GM23338 (cell line): ENCODE measurements around the gene OTOG. TPM values are rescaled to one million over a fixed set of nuclear protein-coding genes. Genes with fewer than 3 reads are reported as not detected.

Experiments used
- ATAC-seq: fragments of 200-7000 bp; cut with Tn5 transposase; 3 replicates; pipeline ENCODE4 v1.9.1; 2020
- DNase-seq: peaks from one replicate; pipeline ENCODE4 v3.0.0-alpha.2; 2015; ENCODE audit warnings: low spot score
- H2AFZ ChIP-seq: fragments of 200-600 bp; sonication (generic); 2 replicates; pipeline ENCODE4 v1.8.0; 2016; ENCODE audit warnings: antibody characterized with exemption, mild to moderate bottlenecking, moderate library complexity
- H3F3A ChIP-seq: fragments of 200-600 bp; sonication (generic); replicated peaks from 2 replicates; pipeline ENCODE4 v1.8.0; 2017; ENCODE audit warnings: antibody characterized with exemption, mixed run types, low read depth
- H3K27ac ChIP-seq: fragments of 200-600 bp; sonication (generic); 2 replicates; pipeline ENCODE4 v1.6.1; 2016; ENCODE audit warnings: low read depth
- H3K27me3 ChIP-seq: fragments of 200-600 bp; sonication (generic); 2 replicates; pipeline ENCODE4 v1.8.0; 2016; ENCODE audit warnings: mild to moderate bottlenecking, mixed run types, moderate library complexity; ENCODE audit not compliant: insufficient read depth
- H3K36me3 ChIP-seq: fragments of 200-600 bp; sonication (generic); 2 replicates; pipeline ENCODE4 v1.8.0; 2016; ENCODE audit warnings: mild to moderate bottlenecking; ENCODE audit not compliant: insufficient read depth
- H3K4me1 ChIP-seq: fragments of 200-600 bp; sonication (generic); 2 replicates; pipeline ENCODE4 v1.8.0; 2016; ENCODE audit warnings: mild to moderate bottlenecking, moderate library complexity; ENCODE audit not compliant: insufficient read depth
- H3K4me2 ChIP-seq: fragments of 200-600 bp; sonication (generic); 2 replicates; pipeline ENCODE4 v1.7.1; 2017; ENCODE audit warnings: mixed run types
- H3K4me3 ChIP-seq: fragments of 200-600 bp; sonication (generic); 2 replicates; pipeline ENCODE4 v1.6.1; 2016; ENCODE audit warnings: mixed run types
- H3K79me2 ChIP-seq: fragments of 200-600 bp; sonication (generic); replicated peaks from 2 replicates; pipeline ENCODE4 v1.8.0; 2017; ENCODE audit warnings: mild to moderate bottlenecking; ENCODE audit not compliant: insufficient read depth
- H3K9me2 ChIP-seq: fragments of 200-600 bp; sonication (generic); 2 replicates; pipeline ENCODE4 v1.8.0; 2017; ENCODE audit not compliant: insufficient read depth
- H4K20me1 ChIP-seq: fragments of 200-600 bp; sonication (generic); replicated peaks from 2 replicates; pipeline ENCODE4 v1.8.0; 2017; ENCODE audit warnings: mild to moderate bottlenecking; ENCODE audit not compliant: insufficient read depth
- H3K27ac Mint-ChIP-seq: 2 replicates; pipeline ENCODE4 v1.8.0; 2020; ENCODE audit warnings: inconsistent platforms, mild to moderate bottlenecking, moderate library complexity, mixed read lengths
- H3K27me3 Mint-ChIP-seq: 3 replicates; pipeline ENCODE4 v1.8.0; 2022; ENCODE audit warnings: low read depth, mild to moderate bottlenecking, moderate library complexity, mixed read lengths, inconsistent platforms; ENCODE audit not compliant: insufficient read depth, poor library complexity
- H3K36me3 Mint-ChIP-seq: 3 replicates; pipeline ENCODE4 v1.8.0; 2021; ENCODE audit warnings: low read depth, mild to moderate bottlenecking, inconsistent platforms, moderate library complexity, mixed read lengths
- H3K4me1 Mint-ChIP-seq: 3 replicates; pipeline ENCODE4 v1.8.0; 2020; ENCODE audit warnings: mild to moderate bottlenecking, inconsistent platforms, mixed read lengths
- H3K4me3 Mint-ChIP-seq: 3 replicates; pipeline ENCODE4 v1.8.0; 2021; ENCODE audit warnings: moderate library complexity, mild to moderate bottlenecking, inconsistent platforms, mixed read lengths
- H3K9me3 Mint-ChIP-seq: 3 replicates; pipeline ENCODE4 v1.8.0; 2020; ENCODE audit warnings: moderate library complexity, mild to moderate bottlenecking, inconsistent platforms, mixed read lengths
- EZH2 ChIP-seq: fragments of 200-600 bp; sonication (generic); IDR thresholded peaks from one replicate; pipeline ENCODE4 v1.8.0; 2017; ENCODE audit warnings: antibody characterized with exemption, mild to moderate bottlenecking, low read depth; ENCODE audit not compliant: unreplicated experiment
- JUNB ChIP-seq: IDR thresholded peaks from one replicate; pipeline ENCODE4 v1.6.1; 2016; ENCODE audit warnings: antibody characterized with exemption; ENCODE audit not compliant: unreplicated experiment
- NANOG ChIP-seq: IDR thresholded peaks from 2 replicates; pipeline ENCODE4 v1.6.1; 2016; ENCODE audit warnings: antibody characterized with exemption, borderline replicate concordance
- STAT1 ChIP-seq: IDR thresholded peaks from one replicate; pipeline ENCODE4 v1.6.1; 2016; ENCODE audit warnings: antibody characterized with exemption; ENCODE audit not compliant: unreplicated experiment
- ZNF114 ChIP-seq: fragments of 250-450 bp; sonication (Bioruptor Pico); IDR thresholded peaks from 2 replicates; pipeline ENCODE4 v1.5.0; 2020; ENCODE audit warnings: mild to moderate bottlenecking, moderate library complexity
- polyA plus RNA-seq: library from polyadenylated mRNA; unstranded; fragments of >200 nt; fragmentation: Nextera tagmentation; extraction: Ambion mirVana; gene quantifications from 2 replicates; pipeline ENCODE4 v1.2.1, GENCODE V29; 2016
- total RNA-seq: library from RNA; depleted of rRNA; stranded (reverse); fragments of >200 nt; shearing (Covaris generic); gene quantifications from 2 replicates; pipeline ENCODE4 v1.2.3, GENCODE V29; 2014
- TF ChIP-seq, protein P1 (sequence below): IDR thresholded peaks from 2 replicates; pipeline ENCODE4 v1.6.1; 2016; ENCODE audit warnings: antibody characterized with exemption
- TF ChIP-seq, protein P2 (sequence below), 2 experiments: fragments of 200-600 bp in 1 of 2; sonication (generic) in 1 of 2; conservative IDR thresholded peaks; 2 replicates each; pipeline versions ENCODE4 v1.5.1 to v1.6.1; 2016 to 2017; ENCODE audit warnings: antibody characterized with exemption in 2 of 2, low read depth in 2 of 2, mild to moderate bottlenecking in 2 of 2, moderate library complexity in 1 of 2
- TF ChIP-seq, protein P3 (sequence below): fragments of 250-450 bp; sonication (Bioruptor Pico); IDR thresholded peaks from 2 replicates; pipeline ENCODE4 v1.5.0; 2020; ENCODE audit warnings: mild to moderate bottlenecking, moderate library complexity

The OTOG gene
- total and polyA plus RNA-seq, 2 experiments from 2014 or later, result 0.40 to 0.52 TPM

- no peaks in the 10 kb centered on the region; the same call in 2 of the 3 replicates for H3K4me1 Mint-ChIP-seq
- H3K27ac Mint-ChIP-seq, result no peak overlapping the region
- no peaks in the 10 kb centered on the region for H3K9me2 ChIP-seq
- H3K27ac ChIP-seq, result no peak overlapping the region
- peaks cover 5% of the 10 kb centered on the region for H3K27me3 Mint-ChIP-seq
- H3K4me1 ChIP-seq, result no peaks in the 10 kb centered on the region
- no peaks in the 10 kb centered on the region for H3K79me2 ChIP-seq
- no peak overlapping the region for H3K4me2 ChIP-seq
- no peaks in the 10 kb centered on the region for H3K36me3 Mint-ChIP-seq
- no peaks in the 10 kb centered on the region for H3K27me3 ChIP-seq
- H3K36me3 ChIP-seq, result no peaks in the 10 kb centered on the region
- H4K20me1 ChIP-seq, result no peaks in the 10 kb centered on the region
- no peaks in the 10 kb centered on the region for H3F3A ChIP-seq
- DNase-seq (no peak), ATAC-seq (no peak)
- H3K4me3 Mint-ChIP-seq, result no peak overlapping the region
- TF ChIP-seq, protein P1, sequence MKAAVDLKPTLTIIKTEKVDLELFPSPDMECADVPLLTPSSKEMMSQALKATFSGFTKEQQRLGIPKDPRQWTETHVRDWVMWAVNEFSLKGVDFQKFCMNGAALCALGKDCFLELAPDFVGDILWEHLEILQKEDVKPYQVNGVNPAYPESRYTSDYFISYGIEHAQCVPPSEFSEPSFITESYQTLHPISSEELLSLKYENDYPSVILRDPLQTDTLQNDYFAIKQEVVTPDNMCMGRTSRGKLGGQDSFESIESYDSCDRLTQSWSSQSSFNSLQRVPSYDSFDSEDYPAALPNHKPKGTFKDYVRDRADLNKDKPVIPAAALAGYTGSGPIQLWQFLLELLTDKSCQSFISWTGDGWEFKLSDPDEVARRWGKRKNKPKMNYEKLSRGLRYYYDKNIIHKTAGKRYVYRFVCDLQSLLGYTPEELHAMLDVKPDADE, result no peak
- TF ChIP-seq, protein P2, sequence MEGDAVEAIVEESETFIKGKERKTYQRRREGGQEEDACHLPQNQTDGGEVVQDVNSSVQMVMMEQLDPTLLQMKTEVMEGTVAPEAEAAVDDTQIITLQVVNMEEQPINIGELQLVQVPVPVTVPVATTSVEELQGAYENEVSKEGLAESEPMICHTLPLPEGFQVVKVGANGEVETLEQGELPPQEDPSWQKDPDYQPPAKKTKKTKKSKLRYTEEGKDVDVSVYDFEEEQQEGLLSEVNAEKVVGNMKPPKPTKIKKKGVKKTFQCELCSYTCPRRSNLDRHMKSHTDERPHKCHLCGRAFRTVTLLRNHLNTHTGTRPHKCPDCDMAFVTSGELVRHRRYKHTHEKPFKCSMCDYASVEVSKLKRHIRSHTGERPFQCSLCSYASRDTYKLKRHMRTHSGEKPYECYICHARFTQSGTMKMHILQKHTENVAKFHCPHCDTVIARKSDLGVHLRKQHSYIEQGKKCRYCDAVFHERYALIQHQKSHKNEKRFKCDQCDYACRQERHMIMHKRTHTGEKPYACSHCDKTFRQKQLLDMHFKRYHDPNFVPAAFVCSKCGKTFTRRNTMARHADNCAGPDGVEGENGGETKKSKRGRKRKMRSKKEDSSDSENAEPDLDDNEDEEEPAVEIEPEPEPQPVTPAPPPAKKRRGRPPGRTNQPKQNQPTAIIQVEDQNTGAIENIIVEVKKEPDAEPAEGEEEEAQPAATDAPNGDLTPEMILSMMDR (conservative IDR thresholded peaks at IDR 0.05; ENCODE audit: low read depth in 2 of 2), result no peak
- TF ChIP-seq, protein P3, sequence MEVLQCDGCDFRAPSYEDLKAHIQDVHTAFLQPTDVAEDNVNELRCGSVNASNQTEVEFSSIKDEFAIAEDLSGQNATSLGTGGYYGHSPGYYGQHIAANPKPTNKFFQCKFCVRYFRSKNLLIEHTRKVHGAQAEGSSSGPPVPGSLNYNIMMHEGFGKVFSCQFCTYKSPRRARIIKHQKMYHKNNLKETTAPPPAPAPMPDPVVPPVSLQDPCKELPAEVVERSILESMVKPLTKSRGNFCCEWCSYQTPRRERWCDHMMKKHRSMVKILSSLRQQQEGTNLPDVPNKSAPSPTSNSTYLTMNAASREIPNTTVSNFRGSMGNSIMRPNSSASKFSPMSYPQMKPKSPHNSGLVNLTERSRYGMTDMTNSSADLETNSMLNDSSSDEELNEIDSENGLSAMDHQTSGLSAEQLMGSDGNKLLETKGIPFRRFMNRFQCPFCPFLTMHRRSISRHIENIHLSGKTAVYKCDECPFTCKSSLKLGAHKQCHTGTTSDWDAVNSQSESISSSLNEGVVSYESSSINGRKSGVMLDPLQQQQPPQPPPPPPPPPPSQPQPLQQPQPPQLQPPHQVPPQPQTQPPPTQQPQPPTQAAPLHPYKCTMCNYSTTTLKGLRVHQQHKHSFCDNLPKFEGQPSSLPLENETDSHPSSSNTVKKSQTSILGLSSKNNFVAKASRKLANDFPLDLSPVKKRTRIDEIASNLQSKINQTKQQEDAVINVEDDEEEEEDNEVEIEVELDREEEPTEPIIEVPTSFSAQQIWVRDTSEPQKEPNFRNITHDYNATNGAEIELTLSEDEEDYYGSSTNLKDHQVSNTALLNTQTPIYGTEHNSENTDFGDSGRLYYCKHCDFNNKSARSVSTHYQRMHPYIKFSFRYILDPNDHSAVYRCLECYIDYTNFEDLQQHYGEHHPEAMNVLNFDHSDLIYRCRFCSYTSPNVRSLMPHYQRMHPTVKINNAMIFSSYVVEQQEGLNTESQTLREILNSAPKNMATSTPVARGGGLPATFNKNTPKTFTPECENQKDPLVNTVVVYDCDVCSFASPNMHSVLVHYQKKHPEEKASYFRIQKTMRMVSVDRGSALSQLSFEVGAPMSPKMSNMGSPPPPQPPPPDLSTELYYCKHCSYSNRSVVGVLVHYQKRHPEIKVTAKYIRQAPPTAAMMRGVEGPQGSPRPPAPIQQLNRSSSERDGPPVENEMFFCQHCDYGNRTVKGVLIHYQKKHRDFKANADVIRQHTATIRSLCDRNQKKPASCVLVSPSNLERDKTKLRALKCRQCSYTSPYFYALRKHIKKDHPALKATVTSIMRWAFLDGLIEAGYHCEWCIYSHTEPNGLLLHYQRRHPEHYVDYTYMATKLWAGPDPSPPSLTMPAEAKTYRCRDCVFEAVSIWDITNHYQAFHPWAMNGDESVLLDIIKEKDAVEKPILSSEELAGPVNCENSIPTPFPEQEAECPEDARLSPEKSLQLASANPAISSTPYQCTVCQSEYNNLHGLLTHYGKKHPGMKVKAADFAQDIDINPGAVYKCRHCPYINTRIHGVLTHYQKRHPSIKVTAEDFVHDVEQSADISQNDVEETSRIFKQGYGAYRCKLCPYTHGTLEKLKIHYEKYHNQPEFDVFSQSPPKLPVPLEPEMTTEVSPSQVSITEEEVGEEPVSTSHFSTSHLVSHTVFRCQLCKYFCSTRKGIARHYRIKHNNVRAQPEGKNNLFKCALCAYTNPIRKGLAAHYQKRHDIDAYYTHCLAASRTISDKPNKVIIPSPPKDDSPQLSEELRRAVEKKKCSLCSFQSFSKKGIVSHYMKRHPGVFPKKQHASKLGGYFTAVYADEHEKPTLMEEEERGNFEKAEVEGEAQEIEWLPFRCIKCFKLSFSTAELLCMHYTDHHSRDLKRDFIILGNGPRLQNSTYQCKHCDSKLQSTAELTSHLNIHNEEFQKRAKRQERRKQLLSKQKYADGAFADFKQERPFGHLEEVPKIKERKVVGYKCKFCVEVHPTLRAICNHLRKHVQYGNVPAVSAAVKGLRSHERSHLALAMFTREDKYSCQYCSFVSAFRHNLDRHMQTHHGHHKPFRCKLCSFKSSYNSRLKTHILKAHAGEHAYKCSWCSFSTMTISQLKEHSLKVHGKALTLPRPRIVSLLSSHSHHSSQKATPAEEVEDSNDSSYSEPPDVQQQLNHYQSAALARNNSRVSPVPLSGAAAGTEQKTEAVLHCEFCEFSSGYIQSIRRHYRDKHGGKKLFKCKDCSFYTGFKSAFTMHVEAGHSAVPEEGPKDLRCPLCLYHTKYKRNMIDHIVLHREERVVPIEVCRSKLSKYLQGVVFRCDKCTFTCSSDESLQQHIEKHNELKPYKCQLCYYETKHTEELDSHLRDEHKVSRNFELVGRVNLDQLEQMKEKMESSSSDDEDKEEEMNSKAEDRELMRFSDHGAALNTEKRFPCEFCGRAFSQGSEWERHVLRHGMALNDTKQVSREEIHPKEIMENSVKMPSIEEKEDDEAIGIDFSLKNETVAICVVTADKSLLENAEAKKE (CRISPR knock-in tag), result no peak
- TF ChIP-seq EZH2 (no peak), NANOG (no peak), JUNB (no peak), STAT1 (no peak), ZNF114 (CRISPR knock-in tag) (no peak)
- H2AFZ ChIP-seq, result no peak overlapping the region
- no peaks in the 10 kb centered on the region for H3K9me3 Mint-ChIP-seq
- H3K4me3 ChIP-seq, result no peak overlapping the region
Measured at GRCh38 chr11:17561526-17561925, 14.5 kb downstream of the OTOG start.
